Hepatocyte (in vitro differentiated cells): ENCODE results near the gene VPS41.

Experiments used
- CTCF ChIP-seq: fragments of 200-600 bp; sonication (generic); IDR thresholded peaks from 2 replicates; pipeline ENCODE4 v1.5.1; 2016; ENCODE audit warnings: antibody characterized with exemption, mild to moderate bottlenecking; ENCODE audit not compliant: poor library complexity
- EZH2 ChIP-seq: fragments of 200-600 bp; sonication (generic); IDR thresholded peaks from 2 replicates; pipeline ENCODE4 v1.6.1; 2016; ENCODE audit warnings: antibody characterized with exemption, mild to moderate bottlenecking, borderline replicate concordance
- EZH2phosphoT487 ChIP-seq: fragments of 200-600 bp; sonication (generic); IDR thresholded peaks from one replicate; pipeline ENCODE4 v1.6.1; 2018; ENCODE audit warnings: antibody characterized with exemption, mild to moderate bottlenecking, low read depth, moderate library complexity; ENCODE audit not compliant: unreplicated experiment, severe bottlenecking

- no peak for TF ChIP-seq EZH2
- no peak for TF ChIP-seq CTCF
- TF ChIP-seq EZH2phosphoT487 = no peak
Measured at GRCh38 chr7:38675494-38676106, 233.4 kb downstream of the VPS41 start.
